Activated CD4-positive, CD25-positive, alpha-beta regulatory T cell treated with anti-CD3 and anti-CD28 coated beads, Interleukin-2, amount 50 U/mL, for 16 hours (primary cell): ENCODE results near the gene PRDX4.
"Not testable (repeated sequence)": the region's sequence is repeated elsewhere in the genome, so short reads cannot be mapped to it uniquely, and the experiment has no call there.

Experiments used
- DNase-seq: peaks from one replicate; pipeline ENCODE4 v3.0.0-alpha.2; 2020; ENCODE audit warnings: low read depth, low spot score

PRDX4 gene

GRCh38 chrX:23667239-23668177 lies at the start of gene PRDX4:
PRDX4 (plus strand) TSS chrX:23667493; CDS start chrX:23667571, 78 bp downstream.
- DNase-seq = peak; percentile 49

- no peak for DNase-seq
These were observed 45.5 kb upstream of the PRDX4 start for GRCh38 chrX:23621621-23622265.

- DNase-seq = no peak
These were observed 43.5 kb upstream of the PRDX4 start for GRCh38 chrX:23623797-23624196.

- no peak for DNase-seq
These were observed 40.6 kb upstream of the PRDX4 start for GRCh38 chrX:23626651-23627050.

GRCh38 chrX:23628131-23628530 lies 39.2 kb upstream of the PRDX4 start:
- DNase-seq = no peak

- no peak for DNase-seq
These were observed 36.2 kb upstream of the PRDX4 start for GRCh38 chrX:23631136-23631535.

- no peak for DNase-seq
These were observed 33.3 kb upstream of the PRDX4 start for GRCh38 chrX:23633834-23634580.

GRCh38 chrX:23637187-23637586 lies 30.1 kb upstream of the PRDX4 start:
- no peak for DNase-seq

- DNase-seq = no peak
These were observed 24.3 kb upstream of the PRDX4 start for GRCh38 chrX:23643020-23643419.

GRCh38 chrX:23644744-23645143 lies 22.5 kb upstream of the PRDX4 start:
- no peak for DNase-seq

GRCh38 chrX:23656091-23656490 lies 11.2 kb upstream of the PRDX4 start:
- DNase-seq = no peak

GRCh38 chrX:23656684-23657083 lies 10.6 kb upstream of the PRDX4 start:
- DNase-seq = no peak

GRCh38 chrX:23659339-23659738 lies 8.0 kb upstream of the PRDX4 start:
- no peak for DNase-seq

- DNase-seq = not testable (repeated sequence)
These were observed 7.1 kb upstream of the PRDX4 start for GRCh38 chrX:23660083-23660765.

GRCh38 chrX:23660766-23661132 lies 6.5 kb upstream of the PRDX4 start:
- DNase-seq = no peak

- no peak for DNase-seq
These were observed 5.6 kb upstream of the PRDX4 start for GRCh38 chrX:23661671-23662070.

GRCh38 chrX:23662187-23662586 lies 5.1 kb upstream of the PRDX4 start:
- DNase-seq = no peak

GRCh38 chrX:23662853-23663252 lies 4.4 kb upstream of the PRDX4 start:
- no peak for DNase-seq

GRCh38 chrX:23664496-23664895 lies 2.8 kb upstream of the PRDX4 start:
- DNase-seq = no peak

GRCh38 chrX:23666282-23666681 lies 1.0 kb upstream of the PRDX4 start:
- DNase-seq = no peak

GRCh38 chrX:23668335-23668734 lies 1.0 kb downstream of the PRDX4 start:
- no peak for DNase-seq

- no peak for DNase-seq
These were observed 3.2 kb downstream of the PRDX4 start for GRCh38 chrX:23670528-23670927.
